HFF-Myc (cell line): ENCODE data around the gene ZNF575.

Source experiments
- DNase-seq: peaks from one replicate; pipeline ENCODE4 v3.0.0-alpha.2; 2011; ENCODE audit warnings: low read depth; ENCODE audit errors: extremely low read depth
- H3K4me3 ChIP-seq: replicated peaks from 2 replicates; pipeline ENCODE4 v1.5.1; 2011; ENCODE audit warnings: low read depth, mild to moderate bottlenecking, control low read depth, low read length
- CTCF ChIP-seq: IDR thresholded peaks from 2 replicates; pipeline ENCODE4 v1.5.1; 2012; ENCODE audit warnings: mild to moderate bottlenecking, low read depth, low read length, control low read depth; ENCODE audit errors: missing control alignments

ZNF575 gene

GRCh38 chr19:43489979-43490599, 42.9 kb upstream of the ZNF575 start:
- no peak for TF ChIP-seq CTCF
- DNase-seq, result no peak

GRCh38 chr19:43490759-43491158, 42.2 kb upstream of the ZNF575 start:
- H3K4me3 ChIP-seq, result no peak overlapping the region

More at GRCh38 chr19:43489979-43490599, 42.9 kb upstream of the ZNF575 start:
- H3K4me3 ChIP-seq, result no peak overlapping the region

GRCh38 chr19:43495082-43495481, 37.9 kb upstream of the ZNF575 start:
- DNase-seq, result no peak
- H3K4me3 ChIP-seq, result no peak overlapping the region
- no peak for TF ChIP-seq CTCF

More at GRCh38 chr19:43490759-43491158, 42.2 kb upstream of the ZNF575 start:
- TF ChIP-seq CTCF, result no peak
- no peak for DNase-seq

- TF ChIP-seq CTCF, result no peak
- no peak overlapping the region for H3K4me3 ChIP-seq
Measured at GRCh38 chr19:43496960-43497359, 36.0 kb upstream of the ZNF575 start.

GRCh38 chr19:43498233-43498842, 34.6 kb upstream of the ZNF575 start:
- no peak for DNase-seq
- H3K4me3 ChIP-seq, result no peak overlapping the region
- no peak for TF ChIP-seq CTCF

More at GRCh38 chr19:43496960-43497359, 36.0 kb upstream of the ZNF575 start:
- DNase-seq, result no peak

- no peak for TF ChIP-seq CTCF
- DNase-seq, result no peak
- H3K4me3 ChIP-seq, result no peak overlapping the region
Measured at GRCh38 chr19:43499042-43499441, 33.9 kb upstream of the ZNF575 start.
